NCI-H2227 treated with DMSO at 0.1 percent for 48 hours (cell line): ENCODE results near the gene TIGD2.
"Not testable (repeated sequence)": the region's sequence is repeated elsewhere in the genome, so short reads cannot be mapped to it uniquely, and the experiment has no call there.

Source experiments
- DNase-seq: peaks from one replicate; lab custom pipeline; 2025; lab: John Stamatoyannopoulos, UW

Gene TIGD2

GRCh38 chr4:89119836-89120235, 8.5 kb downstream of the TIGD2 start:
- no peak for DNase-seq

GRCh38 chr4:89121387-89122068, 10.2 kb downstream of the TIGD2 start:
- DNase-seq: no peak

GRCh38 chr4:89123451-89123851, 12.1 kb downstream of the TIGD2 start:
- no peak for DNase-seq

GRCh38 chr4:89125901-89126782, 14.8 kb downstream of the TIGD2 start:
- no peak for DNase-seq

GRCh38 chr4:89129080-89129640, 17.8 kb downstream of the TIGD2 start:
- DNase-seq: no peak

- no peak for DNase-seq
Measured at GRCh38 chr4:89134775-89135319, 23.5 kb downstream of the TIGD2 start.

- no peak for DNase-seq
Measured at GRCh38 chr4:89136525-89136924, 25.2 kb downstream of the TIGD2 start.

- no peak for DNase-seq
Measured at GRCh38 chr4:89137231-89137630, 25.9 kb downstream of the TIGD2 start.

- no peak for DNase-seq
Measured at GRCh38 chr4:89137695-89138094, 26.4 kb downstream of the TIGD2 start.

- DNase-seq: no peak
Measured at GRCh38 chr4:89140168-89140759, 28.9 kb downstream of the TIGD2 start.

- no peak for DNase-seq
Measured at GRCh38 chr4:89142691-89143669, 31.6 kb downstream of the TIGD2 start.

GRCh38 chr4:89144652-89145051, 33.3 kb downstream of the TIGD2 start:
- not testable (repeated sequence) for DNase-seq

GRCh38 chr4:89146196-89146595, 34.9 kb downstream of the TIGD2 start:
- no peak for DNase-seq

GRCh38 chr4:89152972-89153371, 41.6 kb downstream of the TIGD2 start:
- DNase-seq: peak; percentile 34

- no peak for DNase-seq
Measured at GRCh38 chr4:89156174-89156914, 45.0 kb downstream of the TIGD2 start.

- DNase-seq: no peak
Measured at GRCh38 chr4:89157488-89158024, 46.2 kb downstream of the TIGD2 start.

- peak; percentile 33 for DNase-seq
Measured at GRCh38 chr4:89158884-89159503, 47.7 kb downstream of the TIGD2 start.

GRCh38 chr4:89160806-89161205, 49.5 kb downstream of the TIGD2 start:
- DNase-seq: no peak

GRCh38 chr4:89161841-89162240, 50.5 kb downstream of the TIGD2 start:
- DNase-seq: no peak

- DNase-seq: no peak
Measured at GRCh38 chr4:89162496-89162895, 51.2 kb downstream of the TIGD2 start.
